ENCODE measurements around the gene ISCA2.

The ISCA2 gene

DNA sequence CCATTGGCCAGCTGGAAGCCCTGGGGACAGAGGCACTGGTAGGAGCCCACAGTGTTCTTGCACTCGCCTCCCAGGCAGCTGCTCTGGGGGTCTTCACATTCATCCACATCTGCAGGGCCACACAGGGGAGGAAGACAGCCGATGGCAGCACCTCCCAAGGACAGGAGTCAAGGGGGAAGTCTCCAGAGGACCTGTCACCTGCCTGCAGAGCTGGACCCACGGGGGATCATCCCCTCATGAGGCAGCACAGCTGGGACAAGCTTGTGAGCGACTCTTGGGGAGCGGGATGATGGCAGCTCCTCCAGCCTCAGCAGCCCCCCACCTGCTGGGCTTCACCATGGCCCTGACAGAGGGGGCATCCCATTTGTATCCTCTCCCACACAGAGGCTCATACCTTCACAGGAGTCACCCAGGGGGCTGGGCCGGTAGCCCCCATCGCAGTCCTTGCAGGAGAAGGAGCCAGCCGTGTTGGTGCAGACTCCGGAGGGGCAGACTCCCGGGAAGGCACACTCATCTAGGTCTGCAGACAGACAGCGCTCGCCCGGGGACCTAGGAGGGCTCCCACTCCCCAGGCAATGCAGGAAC is 15.4 kb downstream of the ISCA2 start:
- no peak for DNase-seq (ENCODE audit: low spot score)

DNA sequence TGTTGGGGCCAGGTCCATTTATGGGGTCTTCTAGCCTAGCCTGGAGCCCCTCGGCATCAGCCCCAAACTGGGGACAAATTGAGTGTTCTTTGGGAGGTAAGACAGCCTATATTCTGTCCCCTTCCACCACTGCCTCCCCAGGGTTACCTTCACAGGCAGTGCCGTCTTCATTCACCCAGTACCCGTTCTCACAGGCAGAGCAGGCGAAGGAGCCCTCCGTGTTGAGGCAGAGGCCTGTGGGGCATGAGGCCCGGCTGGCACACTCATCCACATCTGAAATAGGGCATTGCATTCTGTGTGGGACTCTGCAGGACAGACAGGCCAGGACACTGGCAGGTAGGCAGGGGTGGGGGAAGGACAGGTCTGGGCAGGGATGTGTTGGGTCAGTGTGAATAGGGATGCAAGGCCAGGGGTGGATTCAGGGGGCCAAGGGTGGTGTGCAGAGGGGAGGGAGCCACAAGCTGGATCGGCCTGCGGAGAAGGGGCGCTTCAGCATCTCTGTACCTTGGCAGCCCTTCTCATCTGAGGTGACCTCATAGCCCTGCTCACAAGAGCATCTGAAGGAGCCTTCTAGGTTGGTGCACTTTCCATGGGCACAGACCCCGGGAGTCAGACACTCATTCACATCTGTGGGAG is 16.1 kb downstream of the ISCA2 start:
- no peak for DNase-seq (ENCODE audit: low spot score)

- no peak for DNase-seq (ENCODE audit: low spot score)
Observed at GRCh38 chr14:74510223-74510931, 16.8 kb downstream of the ISCA2 start.

DNA sequence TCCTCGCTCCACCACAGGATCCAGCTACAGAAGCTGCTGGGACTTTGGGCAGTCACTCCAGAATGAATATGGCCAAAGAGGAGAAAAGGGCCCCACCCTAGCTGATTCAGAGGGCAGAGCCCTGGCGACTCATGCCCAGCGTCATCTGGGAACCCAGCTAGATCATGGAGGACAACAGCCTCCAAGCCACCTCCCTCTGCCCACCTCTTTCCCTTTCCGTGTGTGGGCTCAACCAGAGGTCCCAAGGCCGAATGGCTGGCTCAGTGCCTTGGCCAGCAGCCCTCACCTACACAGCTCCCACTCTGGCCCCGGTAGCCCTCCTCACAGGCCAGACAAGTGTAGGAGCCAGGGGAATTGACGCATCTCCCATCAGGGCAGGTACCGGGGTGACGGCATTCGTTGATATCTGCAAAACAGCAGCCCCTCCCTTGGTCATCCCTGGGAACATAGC is 17.4 kb downstream of the ISCA2 start:
- DNase-seq (ENCODE audit: low spot score) = no peak

GRCh38 chr14:74511966-74512830 is 18.6 kb downstream of the ISCA2 start:
- DNase-seq (ENCODE audit: low spot score) = no peak

GRCh38 chr14:74514471-74514941 is 20.9 kb downstream of the ISCA2 start:
- DNase-seq (ENCODE audit: low spot score) = no peak

DNA sequence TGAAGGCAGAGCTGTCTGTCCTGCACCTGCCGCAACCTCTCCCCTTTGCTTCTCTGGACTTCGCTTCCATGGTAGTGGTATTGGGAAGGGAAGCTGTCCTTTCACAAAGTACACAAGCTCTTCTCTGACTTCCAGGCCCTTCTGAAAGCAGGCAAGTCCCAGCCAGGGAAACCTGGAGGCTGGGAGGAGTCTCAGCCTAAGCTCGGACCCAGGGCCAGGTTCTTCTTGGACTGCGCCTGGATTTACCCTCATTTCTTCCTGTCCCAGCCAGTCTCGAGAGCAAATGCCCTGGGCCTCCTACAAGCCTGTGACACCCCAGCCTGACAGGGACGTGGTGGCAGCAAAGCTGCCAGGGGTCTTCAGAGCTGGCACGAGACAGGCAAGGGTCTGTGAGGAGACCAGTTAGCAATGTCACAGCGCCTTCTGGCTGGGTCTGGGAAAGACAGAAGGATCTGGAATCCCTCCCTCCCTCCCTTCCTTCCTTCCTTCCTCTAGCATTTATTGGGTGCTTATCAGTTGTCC is 22.4 kb downstream of the ISCA2 start:
- DNase-seq (ENCODE audit: low spot score) = no peak

DNA sequence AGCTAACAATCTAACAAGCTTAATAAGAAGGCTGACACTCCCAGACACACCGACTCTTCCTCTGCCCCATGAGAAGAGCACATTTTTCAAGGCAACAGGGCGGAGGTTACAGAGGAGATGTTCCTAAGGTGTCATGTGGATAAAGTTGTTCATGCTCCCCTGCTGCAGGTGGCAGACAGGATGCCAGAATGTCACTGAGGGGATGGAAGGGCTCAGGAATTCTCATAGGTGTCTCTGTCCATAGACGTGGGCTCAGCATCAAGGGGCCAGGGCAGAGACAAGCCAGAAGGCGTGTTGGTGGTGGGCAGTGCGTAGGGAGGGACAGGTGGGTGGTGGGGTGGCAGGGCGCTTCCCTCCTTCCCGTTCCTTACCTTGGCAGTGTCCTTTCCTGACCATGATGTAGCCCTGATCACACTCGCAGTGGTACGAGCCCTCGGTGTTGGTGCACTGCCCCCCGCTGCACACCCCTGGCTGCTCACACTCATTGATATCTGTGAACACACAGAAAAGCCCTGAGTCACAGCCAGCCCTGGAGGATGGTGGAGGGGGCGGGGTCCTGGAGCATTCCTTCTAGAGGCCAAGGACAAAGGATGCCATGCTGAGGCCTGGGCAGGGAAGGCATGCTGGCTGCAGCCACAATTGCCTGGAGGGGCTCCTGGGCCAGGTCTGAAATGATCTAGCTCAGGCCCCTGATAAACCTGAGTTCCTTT is 23.0 kb downstream of the ISCA2 start:
- no peak for DNase-seq (ENCODE audit: low spot score)

DNA sequence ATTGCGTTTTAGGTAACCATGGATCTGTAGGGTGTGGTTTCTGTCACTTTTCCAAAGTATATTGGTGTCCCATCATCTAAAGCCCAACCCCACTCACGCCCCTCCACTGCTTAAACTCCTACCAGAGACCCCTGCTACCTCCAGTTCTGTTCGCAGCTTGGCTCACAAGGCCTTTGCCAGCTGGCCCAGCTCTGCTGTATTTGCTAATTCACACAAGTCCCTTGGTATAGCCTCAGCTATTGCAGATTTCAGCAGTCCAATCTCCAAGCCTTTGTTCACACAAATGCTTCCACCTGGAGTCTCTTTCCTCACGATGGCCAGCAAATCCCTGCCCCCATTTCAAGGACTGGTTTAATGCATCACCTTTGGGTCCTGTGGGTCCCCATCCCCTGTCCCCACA is 24.2 kb downstream of the ISCA2 start:
- no peak for DNase-seq (ENCODE audit: low spot score)

- DNase-seq (ENCODE audit: low spot score) = no peak
Observed at GRCh38 chr14:74518221-74518620, 24.7 kb downstream of the ISCA2 start.

- no peak for DNase-seq (ENCODE audit: low spot score)
Observed at GRCh38 chr14:74519316-74520074, 25.9 kb downstream of the ISCA2 start.

DNA sequence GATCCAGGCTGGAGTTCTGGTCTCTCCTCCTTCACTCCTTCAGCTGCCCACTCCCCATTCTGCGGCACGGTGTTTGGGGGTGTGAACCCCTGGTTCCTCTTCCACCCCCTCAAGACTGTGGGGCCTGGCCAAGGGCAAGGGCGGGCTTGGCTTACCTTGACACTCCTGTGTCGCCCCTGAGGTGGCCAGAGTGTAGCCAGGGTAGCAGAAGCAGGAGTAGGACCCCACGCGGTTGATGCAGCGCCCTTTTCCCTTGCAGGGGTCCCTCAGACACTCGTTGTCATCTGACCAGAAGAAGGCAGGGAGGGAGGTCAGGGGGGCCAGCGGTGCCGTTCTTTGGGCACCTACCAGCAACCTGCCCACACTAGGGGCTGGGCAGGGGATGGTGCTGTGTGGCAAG is 28.2 kb downstream of the ISCA2 start:
- DNase-seq (ENCODE audit: low spot score) = no peak

DNA sequence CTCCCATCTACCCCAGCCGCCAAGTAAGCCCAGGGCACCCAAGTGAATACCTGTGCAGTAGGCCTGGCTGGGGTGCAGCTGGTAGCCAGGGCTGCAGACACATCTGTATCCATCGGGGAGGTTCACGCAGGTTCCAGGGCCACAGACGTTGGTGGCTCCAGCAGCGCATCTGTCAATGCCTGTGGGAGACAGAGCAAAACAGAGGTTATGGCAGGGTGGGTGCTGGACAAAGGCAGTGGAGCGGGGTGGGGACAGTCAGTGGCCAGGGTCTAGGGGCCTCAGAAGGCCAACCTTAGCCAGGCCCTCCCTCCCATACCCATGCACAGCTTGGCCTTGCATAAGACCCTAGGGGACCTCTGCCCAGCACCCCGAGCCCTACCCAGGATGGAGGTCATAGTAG is 29.2 kb downstream of the ISCA2 start:
- DNase-seq (ENCODE audit: low spot score) = no peak

GRCh38 chr14:74524076-74524811 is 30.7 kb downstream of the ISCA2 start:
- DNase-seq (ENCODE audit: low spot score) = no peak

GRCh38 chr14:74524812-74525135 is 31.2 kb downstream of the ISCA2 start:
- DNase-seq (ENCODE audit: low spot score) = no peak

- no peak for DNase-seq (ENCODE audit: low spot score)
Observed at GRCh38 chr14:74525361-74525851, 31.8 kb downstream of the ISCA2 start.

DNA sequence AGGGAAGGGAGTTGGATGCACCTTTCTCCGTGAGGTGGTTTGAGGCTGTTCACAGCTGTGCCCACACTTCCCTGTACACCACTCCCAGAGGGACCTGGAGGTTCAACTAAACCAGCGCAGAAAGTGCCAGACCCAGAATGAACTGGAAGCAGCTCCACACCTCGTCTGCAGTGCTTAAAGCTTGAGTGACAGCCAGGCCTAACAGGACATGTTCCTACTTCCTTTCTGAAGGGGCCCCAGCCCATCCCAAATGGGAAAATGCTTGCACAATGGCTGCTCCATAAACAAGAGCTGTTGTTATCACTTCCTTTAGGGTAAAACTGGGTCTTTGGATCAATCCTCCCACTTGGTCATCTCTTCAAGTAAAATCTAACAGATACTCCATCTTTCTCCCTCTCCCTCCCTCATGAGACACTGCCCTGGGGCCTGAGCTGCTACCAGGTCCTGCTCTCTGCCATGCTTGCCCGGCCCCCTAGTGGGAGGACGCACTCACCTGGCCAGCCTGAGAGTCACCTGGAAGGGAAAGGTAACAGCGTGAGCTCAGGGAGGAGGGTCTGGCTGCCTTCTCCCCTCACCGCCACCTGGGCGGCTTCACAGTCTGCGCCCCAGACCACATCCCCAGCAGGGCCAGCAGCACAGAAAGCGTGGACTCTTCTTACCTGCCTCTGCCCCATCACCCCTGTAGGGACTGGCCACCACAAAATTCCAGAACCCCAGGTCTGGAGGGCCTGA is 33.5 kb downstream of the ISCA2 start:
- no peak for DNase-seq (ENCODE audit: low spot score)

GRCh38 chr14:74527736-74528280 is 34.2 kb downstream of the ISCA2 start:
- DNase-seq (ENCODE audit: low spot score) = no peak

- no peak for DNase-seq (ENCODE audit: low spot score)
Observed at GRCh38 chr14:74528406-74528805, 34.8 kb downstream of the ISCA2 start.
